Fibroblast of lung (primary cell): ENCODE results near the gene SCRT2.

ENCODE experiments used
- CTCF ChIP-seq, 2 donors: IDR thresholded peaks in 1 of 2; conservative IDR thresholded peaks in 1 of 2; 1 replicate in 1 of 2; 2 replicates in 1 of 2; pipeline ENCODE4 v1.5.1; 2011 to 2012; ENCODE audit warnings: low read length in 2 of 2, control low read depth in 1 of 2, inconsistent platforms in 1 of 2, low read depth in 1 of 2, mild to moderate bottlenecking in 1 of 2
- EZH2 ChIP-seq: IDR thresholded peaks from 2 replicates; pipeline ENCODE4 v1.5.1; 2012; ENCODE audit warnings: low read length, control low read depth, mild to moderate bottlenecking; ENCODE audit errors: missing control alignments

DNA sequence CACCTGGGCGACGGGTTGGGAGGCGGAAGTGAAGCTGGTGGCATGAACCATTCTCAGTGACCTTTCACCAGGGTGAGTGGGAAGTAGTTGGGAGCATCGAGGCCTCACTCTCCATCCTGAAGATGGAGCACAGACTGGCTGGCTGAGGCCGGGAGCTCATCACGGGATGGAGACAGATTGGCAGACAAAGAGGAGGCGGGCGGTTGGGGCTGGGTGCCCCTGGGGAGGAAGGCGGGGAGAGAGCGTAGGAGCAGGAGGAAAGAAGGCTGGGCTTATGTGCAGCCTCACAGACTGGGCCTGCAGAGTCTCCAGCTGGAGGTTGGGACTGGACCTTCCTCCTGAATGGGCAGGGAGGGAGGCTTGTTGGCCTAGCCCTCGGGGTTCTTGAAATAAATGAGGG is 44.2 kb upstream of the SCRT2 start:
- TF ChIP-seq EZH2 = no peak
- TF ChIP-seq CTCF (conservative IDR thresholded peaks at IDR 0.05 in 1 of 2, IDR thresholded peaks at IDR 0.05 in 1 of 2; ENCODE audit: low read depth in 1 of 2, low read length in 2 of 2) = no peak
